Astrocyte of the spinal cord (primary cell): ENCODE results near the gene CTTN.

ENCODE experiments used
- DNase-seq: peaks from one replicate; pipeline ENCODE4 v3.0.0; 2011; ENCODE audit warnings: low read depth, low spot score
- H3K4me3 ChIP-seq: 2 replicates; pipeline ENCODE4 v1.5.1; 2011; ENCODE audit warnings: low read depth, mild to moderate bottlenecking, low read length, moderate library complexity
- in situ Hi-C: cut with HindIII; loops from 2 replicates; pipeline ENCODE4 v1.10.0; 2017; ENCODE audit warnings: low sequenced_read_pairs
- TF ChIP-seq, protein P1 (sequence below): IDR thresholded peaks from 2 replicates; pipeline ENCODE4 v1.5.1; 2012; ENCODE audit warnings: low read depth, mild to moderate bottlenecking, low read length, inconsistent platforms

CTTN gene

DNA sequence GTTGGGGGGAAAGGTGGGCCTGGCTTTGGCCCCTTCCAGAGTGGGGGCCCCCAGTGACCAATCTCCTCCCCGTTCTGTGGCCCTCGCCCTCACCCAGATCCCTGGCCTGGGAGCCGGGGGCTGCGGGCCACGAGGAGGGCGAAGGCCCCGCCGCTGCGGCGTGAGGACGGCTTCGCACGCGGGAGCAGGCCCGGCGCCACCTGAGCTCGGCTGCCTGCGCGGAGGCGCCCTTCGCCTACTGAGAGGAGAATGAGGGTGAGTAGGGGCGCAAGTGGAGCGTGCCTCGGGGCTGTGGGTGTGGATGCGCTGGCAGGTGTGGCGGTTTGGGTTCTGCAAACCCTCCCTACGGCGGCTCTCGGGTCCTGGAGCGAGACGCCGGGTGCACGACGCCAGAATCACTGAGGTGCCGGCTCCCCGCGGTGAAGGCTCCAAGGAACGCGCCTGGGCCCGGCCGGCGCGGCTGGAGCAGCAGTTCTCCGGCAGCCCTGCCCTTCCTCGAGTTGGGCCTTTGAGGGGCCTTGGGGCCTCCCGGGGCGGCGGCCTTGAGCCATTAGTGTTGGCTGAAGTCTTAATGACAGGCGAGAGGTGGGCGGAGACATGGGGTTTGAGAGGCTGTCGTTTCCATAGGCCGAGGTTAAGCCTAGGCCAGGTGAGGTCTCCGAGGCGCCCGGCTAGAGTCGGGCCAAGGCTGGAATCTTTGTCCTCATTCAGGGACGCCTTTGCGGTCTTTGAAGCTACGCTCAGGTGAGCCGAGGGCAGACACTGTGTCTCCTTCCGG is 65.3 kb downstream of the CTTN start:
- DNase-seq: no peak
- TF ChIP-seq, protein P1, sequence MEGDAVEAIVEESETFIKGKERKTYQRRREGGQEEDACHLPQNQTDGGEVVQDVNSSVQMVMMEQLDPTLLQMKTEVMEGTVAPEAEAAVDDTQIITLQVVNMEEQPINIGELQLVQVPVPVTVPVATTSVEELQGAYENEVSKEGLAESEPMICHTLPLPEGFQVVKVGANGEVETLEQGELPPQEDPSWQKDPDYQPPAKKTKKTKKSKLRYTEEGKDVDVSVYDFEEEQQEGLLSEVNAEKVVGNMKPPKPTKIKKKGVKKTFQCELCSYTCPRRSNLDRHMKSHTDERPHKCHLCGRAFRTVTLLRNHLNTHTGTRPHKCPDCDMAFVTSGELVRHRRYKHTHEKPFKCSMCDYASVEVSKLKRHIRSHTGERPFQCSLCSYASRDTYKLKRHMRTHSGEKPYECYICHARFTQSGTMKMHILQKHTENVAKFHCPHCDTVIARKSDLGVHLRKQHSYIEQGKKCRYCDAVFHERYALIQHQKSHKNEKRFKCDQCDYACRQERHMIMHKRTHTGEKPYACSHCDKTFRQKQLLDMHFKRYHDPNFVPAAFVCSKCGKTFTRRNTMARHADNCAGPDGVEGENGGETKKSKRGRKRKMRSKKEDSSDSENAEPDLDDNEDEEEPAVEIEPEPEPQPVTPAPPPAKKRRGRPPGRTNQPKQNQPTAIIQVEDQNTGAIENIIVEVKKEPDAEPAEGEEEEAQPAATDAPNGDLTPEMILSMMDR: no peak
- H3K4me3 ChIP-seq: no peak overlapping the region
- in situ Hi-C loops: no loop called here

DNA sequence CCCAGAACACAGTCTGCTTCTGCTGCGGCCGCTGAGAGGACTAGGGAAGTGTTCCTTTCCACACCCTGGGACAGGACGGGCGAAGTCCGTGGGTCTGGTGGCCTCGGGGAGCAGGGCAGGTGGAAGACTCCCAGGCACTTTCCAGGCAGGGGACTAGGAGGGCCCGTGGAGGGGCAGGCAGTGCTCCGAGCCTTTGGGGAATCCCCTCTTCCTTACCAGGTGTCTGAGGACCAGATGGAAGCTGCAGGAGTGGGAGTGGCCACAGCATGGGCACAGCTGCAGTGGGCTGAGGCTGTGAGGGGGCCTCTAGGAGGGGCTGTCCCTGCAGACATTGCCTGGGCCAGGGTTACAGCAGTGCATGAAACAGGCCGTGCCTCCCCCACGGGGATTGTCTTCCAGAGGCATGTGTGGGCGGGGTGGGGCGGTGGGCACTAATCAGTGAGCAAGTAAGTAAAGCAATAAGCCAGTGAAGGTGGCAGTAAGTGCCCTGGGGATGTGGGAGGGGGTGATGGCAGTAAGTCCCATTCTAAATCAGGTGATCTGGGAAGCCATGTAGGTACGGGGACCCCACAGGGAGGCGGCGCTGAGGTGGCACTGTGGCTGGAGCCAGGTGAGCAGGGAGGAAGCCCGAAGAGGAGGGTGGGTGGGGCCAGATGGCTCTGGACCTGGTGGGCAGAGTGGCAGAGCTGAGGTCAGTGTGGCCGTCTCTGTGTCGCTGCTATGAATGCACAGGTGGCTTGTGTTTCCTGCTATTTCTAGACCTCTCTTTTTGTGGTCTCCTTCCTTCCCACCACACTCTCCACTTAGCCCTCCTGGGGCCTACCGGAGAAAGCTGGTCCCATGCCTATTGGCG is 66.4 kb downstream of the CTTN start:
- TF ChIP-seq, protein P1: no peak
- in situ Hi-C loops: no loop called here
- no peak overlapping the region for H3K4me3 ChIP-seq
- DNase-seq: no peak

DNA sequence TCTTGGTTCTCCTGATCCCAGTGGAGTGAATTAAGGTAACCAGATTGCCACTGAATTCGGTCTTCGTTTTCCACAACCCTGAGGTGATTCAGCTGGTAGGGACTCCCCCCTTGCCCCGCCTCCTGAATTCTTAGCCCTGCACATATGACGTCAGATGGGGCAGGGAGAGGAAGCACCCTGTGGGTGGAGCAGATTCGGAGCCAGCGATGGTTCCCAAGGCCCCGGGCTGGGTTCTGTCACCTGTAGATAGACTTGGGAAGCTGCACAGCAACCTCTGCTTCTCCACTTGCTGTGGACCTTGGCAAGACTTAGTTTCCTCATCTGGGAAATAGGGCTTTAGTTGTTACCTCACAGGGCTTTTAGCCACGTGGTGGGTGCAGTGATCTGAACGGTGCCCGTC is 67.8 kb downstream of the CTTN start:
- DNase-seq: no peak
- TF ChIP-seq, protein P1: no peak
- in situ Hi-C loops: no loop called here
- H3K4me3 ChIP-seq: no peak overlapping the region

DNA sequence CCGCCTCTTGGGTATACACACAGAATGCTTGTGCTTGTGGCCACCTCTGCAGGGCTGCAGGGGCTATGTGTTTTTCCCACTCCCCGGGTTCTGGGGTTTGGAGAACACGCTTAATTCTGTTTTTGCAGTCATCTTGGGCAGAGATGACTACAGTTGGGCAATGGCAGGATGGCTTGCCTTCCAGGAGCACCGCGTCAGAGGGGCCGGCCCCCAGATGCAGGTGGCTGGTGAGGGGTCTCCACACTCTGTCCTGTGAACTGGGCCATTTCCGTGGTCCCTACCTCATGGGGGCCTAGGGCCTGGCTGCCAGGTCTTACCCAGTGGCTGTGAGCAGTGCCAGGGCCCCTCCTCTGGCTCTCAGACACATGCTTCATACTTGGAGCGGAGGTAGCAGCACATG is 68.3 kb downstream of the CTTN start:
- DNase-seq: no peak
- H3K4me3 ChIP-seq: no peak overlapping the region
- TF ChIP-seq, protein P1: no peak
- in situ Hi-C loops: no loop called here

DNA sequence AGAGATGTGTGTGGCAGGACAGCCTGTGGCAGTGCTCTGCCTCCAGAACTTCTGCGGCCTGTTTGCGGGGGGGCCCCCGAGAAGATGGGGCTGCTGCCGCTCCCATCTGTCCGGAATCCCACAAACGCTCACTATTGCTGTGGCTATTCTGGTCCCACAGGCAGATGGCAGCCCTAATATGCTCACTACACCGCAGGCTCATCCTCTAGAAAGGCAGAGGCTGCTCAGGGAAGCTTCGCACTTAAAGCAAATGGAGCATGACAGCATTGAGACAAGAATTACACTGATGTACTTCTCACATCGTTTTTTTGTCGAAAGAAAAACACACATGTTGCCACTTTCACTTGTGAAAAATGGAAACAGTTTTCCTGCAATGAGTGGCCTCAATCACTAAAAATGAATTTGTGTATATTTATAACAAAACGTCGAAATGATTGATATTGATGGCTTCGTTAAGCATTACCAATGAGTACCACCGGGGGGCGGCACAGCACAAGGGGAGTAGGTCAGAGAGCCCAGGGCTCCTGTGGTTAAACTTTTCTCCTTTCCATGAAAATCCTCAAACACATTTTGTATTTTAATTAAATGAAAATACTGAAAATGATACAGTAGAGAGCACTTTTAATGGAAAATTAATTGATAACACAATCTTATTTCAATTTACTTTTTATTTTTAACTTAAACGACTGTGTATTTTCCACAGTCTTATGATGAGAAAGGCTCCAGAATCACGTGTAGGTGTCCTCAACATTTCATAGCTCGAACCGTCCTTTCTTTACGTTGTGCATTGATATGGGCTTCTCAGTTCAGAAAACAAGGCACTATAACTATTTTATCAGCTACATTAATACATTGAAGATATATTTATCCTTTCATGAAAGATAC is 69.1 kb downstream of the CTTN start:
- DNase-seq: peak; percentile 45
- in situ Hi-C loops: no loop called here
- no peak overlapping the region for H3K4me3 ChIP-seq
- TF ChIP-seq, protein P1: peak; percentile 90
